ENCODE measurements around the gene CDC45. TPM values are rescaled to one million over a fixed set of nuclear protein-coding genes. Genes with fewer than 3 reads are reported as not detected.

The CDC45 gene
- total and polyA plus RNA-seq, 2 donors (not counting 1 experiment from before 2014, with no cell fraction given): 3.8 to 12.0 TPM

- Histone ChIP-seq H4K20me1 (ENCODE audit: control insufficient read depth, extremely low read depth, insufficient read depth, low read length) (no peaks in the 10 kb centered on the region), H3K4me1 (ENCODE audit: control insufficient read depth, extremely low read depth, insufficient read depth, low read length) (no peaks in the 10 kb centered on the region), H3K9ac (ENCODE audit: insufficient read depth, low read length) (no peak overlapping the region), H3K9me3 (ENCODE audit: control insufficient read depth, insufficient read depth, low read depth, low read length) (no peaks in the 10 kb centered on the region), H3K27ac (ENCODE audit: insufficient read depth, low read length) (no peak overlapping the region), H3K4me2 (ENCODE audit: extremely low read depth, insufficient read depth, low read length) (no peak overlapping the region), H3K36me3 (ENCODE audit: control insufficient read depth, insufficient read depth, low read length) (peaks cover 2% of the 10 kb centered on the region), H3K27me3 (ENCODE audit: control insufficient read depth, insufficient read depth, low read length) (no peaks in the 10 kb centered on the region), H2AFZ (ENCODE audit: low read length) (no peak overlapping the region), H3K79me2 (ENCODE audit: control insufficient read depth, insufficient read depth, low read length) (no peaks in the 10 kb centered on the region), H3K4me3 (replicated peaks in 1 of 4; ENCODE audit: control extremely low read depth in 1 of 4, insufficient read depth in 1 of 4, low read depth in 3 of 4, low read length in 4 of 4) (no peak overlapping the region)
- TF ChIP-seq EZH2 (IDR thresholded peaks at IDR 0.05; ENCODE audit: low read length, missing control alignments): no peak
- DNase-seq (ENCODE audit: low read depth in 2 of 2): no peak
Observed at GRCh38 chr22:19504900-19505734, 25.4 kb downstream of the CDC45 start.

GRCh38 chr22:19505735-19506126 is 26.0 kb downstream of the CDC45 start:
- Histone ChIP-seq H4K20me1 (ENCODE audit: control insufficient read depth, extremely low read depth, insufficient read depth, low read length) (no peaks in the 10 kb centered on the region), H3K36me3 (ENCODE audit: control insufficient read depth, insufficient read depth, low read length) (peaks cover 2% of the 10 kb centered on the region), H3K9ac (ENCODE audit: insufficient read depth, low read length) (no peak overlapping the region), H3K4me2 (ENCODE audit: extremely low read depth, insufficient read depth, low read length) (no peak overlapping the region), H3K27me3 (ENCODE audit: control insufficient read depth, insufficient read depth, low read length) (no peaks in the 10 kb centered on the region), H2AFZ (ENCODE audit: low read length) (no peak overlapping the region), H3K4me3 (replicated peaks in 1 of 4; ENCODE audit: control extremely low read depth in 1 of 4, insufficient read depth in 1 of 4, low read depth in 3 of 4, low read length in 4 of 4) (no peak overlapping the region), H3K4me1 (ENCODE audit: control insufficient read depth, extremely low read depth, insufficient read depth, low read length) (no peaks in the 10 kb centered on the region), H3K79me2 (ENCODE audit: control insufficient read depth, insufficient read depth, low read length) (no peaks in the 10 kb centered on the region), H3K9me3 (ENCODE audit: control insufficient read depth, insufficient read depth, low read depth, low read length) (no peaks in the 10 kb centered on the region), H3K27ac (ENCODE audit: insufficient read depth, low read length) (no peak overlapping the region)
- TF ChIP-seq CTCF (conservative IDR thresholded peaks at IDR 0.05 in 1 of 2, IDR thresholded peaks at IDR 0.05 in 1 of 2; ENCODE audit: low read depth in 1 of 2, low read length in 2 of 2) (no peak), EZH2 (IDR thresholded peaks at IDR 0.05; ENCODE audit: low read length, missing control alignments) (no peak)
- no peak for DNase-seq (ENCODE audit: low read depth in 2 of 2)

- no peak for DNase-seq (ENCODE audit: low read depth in 2 of 2)
Observed at GRCh38 chr22:19506212-19506611, 26.5 kb downstream of the CDC45 start.

More at GRCh38 chr22:19506212-19506611, 26.5 kb downstream of the CDC45 start:
- Histone ChIP-seq H3K4me2 (ENCODE audit: extremely low read depth, insufficient read depth, low read length) (no peak overlapping the region), H3K4me3 (replicated peaks in 1 of 4; ENCODE audit: control extremely low read depth in 1 of 4, insufficient read depth in 1 of 4, low read depth in 3 of 4, low read length in 4 of 4) (no peak overlapping the region), H3K36me3 (ENCODE audit: control insufficient read depth, insufficient read depth, low read length) (peaks cover 2% of the 10 kb centered on the region), H3K27me3 (ENCODE audit: control insufficient read depth, insufficient read depth, low read length) (no peaks in the 10 kb centered on the region), H3K79me2 (ENCODE audit: control insufficient read depth, insufficient read depth, low read length) (no peaks in the 10 kb centered on the region), H3K9me3 (ENCODE audit: control insufficient read depth, insufficient read depth, low read depth, low read length) (no peaks in the 10 kb centered on the region), H3K9ac (ENCODE audit: insufficient read depth, low read length) (no peak overlapping the region), H2AFZ (ENCODE audit: low read length) (no peak overlapping the region), H3K27ac (ENCODE audit: insufficient read depth, low read length) (no peak overlapping the region), H3K4me1 (ENCODE audit: control insufficient read depth, extremely low read depth, insufficient read depth, low read length) (no peaks in the 10 kb centered on the region), H4K20me1 (ENCODE audit: control insufficient read depth, extremely low read depth, insufficient read depth, low read length) (no peaks in the 10 kb centered on the region)
- TF ChIP-seq CTCF (conservative IDR thresholded peaks at IDR 0.05 in 1 of 2, IDR thresholded peaks at IDR 0.05 in 1 of 2; ENCODE audit: low read depth in 1 of 2, low read length in 2 of 2) (no peak), EZH2 (IDR thresholded peaks at IDR 0.05; ENCODE audit: low read length, missing control alignments) (no peak)

Data from fibroblast of lung (primary cell).